Activated naive CD4-positive, alpha-beta T cell treated with Interleukin-2 at 50 U/mL for 16 hours (primary cell): ENCODE results near the gene MIDN.

Experiments
- DNase-seq: peaks from one replicate; pipeline ENCODE4 v3.0.0-alpha.2; 2020

MIDN gene

DNA sequence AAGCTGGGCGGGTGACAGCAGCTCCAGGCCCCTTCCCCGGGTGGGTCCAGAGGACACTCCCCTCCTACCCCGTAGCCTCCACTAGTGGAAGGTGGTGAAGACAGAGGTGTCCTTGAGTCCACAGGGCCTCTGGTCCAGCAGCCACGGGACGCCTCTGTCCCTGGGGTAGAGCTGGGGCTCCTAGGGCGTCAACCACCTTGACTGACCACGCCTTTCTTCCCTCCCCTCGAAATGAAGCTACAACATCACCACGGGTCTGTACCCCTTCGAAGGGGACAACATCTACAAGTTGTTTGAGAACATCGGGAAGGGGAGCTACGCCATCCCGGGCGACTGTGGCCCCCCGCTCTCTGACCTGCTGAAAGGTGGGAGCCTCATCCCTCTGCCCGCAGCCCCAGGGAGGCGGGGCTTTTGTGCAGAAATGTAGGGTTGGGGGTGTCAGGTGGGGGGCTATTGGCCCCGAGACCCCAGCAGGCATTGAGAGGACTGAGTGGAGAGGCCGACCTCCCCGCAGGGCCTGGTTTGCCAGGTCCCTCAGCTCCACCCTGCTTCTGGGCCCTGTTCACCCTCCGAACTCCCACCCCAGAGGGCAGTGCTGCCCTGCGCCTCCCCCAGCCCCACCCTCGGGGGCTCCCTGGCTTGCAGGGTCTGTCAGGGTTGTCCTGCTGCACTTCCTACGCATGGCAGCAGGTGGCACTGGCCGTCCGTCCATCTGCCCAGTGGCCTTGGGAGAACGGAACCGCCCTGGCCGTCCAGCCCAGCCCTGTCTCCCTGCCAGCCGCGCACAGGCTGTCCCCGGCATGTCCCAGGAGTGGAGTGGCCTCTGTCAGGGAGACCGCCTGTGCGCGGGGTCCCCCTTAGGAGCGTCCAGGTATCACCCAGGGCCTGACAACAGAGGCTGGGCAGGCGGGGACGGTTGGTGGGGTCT, 27.1 kb upstream of the MIDN start:
- no peak for DNase-seq

DNA sequence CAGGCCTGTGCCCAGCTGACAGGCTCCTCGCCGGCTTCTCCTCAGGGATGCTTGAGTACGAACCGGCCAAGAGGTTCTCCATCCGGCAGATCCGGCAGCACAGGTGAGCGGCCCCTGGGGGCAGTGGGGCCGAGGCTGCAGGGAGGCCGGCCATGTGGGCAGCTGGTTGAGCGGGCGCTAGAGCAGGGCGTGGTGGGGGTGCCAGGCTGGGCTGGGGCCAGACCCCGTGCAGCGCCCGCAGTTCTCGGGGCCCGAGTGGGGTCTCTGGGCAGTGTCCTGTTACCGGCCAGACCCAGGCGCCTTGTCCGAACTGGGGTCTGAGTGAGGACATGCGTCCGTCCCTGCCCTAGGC, 26.5 kb upstream of the MIDN start:
- DNase-seq, result no peak

- no peak for DNase-seq
Measured at GRCh38 chr19:1222394-1222793, 26.0 kb upstream of the MIDN start.

- DNase-seq, result no peak
Measured at GRCh38 chr19:1223018-1223855, 25.1 kb upstream of the MIDN start.

DNA sequence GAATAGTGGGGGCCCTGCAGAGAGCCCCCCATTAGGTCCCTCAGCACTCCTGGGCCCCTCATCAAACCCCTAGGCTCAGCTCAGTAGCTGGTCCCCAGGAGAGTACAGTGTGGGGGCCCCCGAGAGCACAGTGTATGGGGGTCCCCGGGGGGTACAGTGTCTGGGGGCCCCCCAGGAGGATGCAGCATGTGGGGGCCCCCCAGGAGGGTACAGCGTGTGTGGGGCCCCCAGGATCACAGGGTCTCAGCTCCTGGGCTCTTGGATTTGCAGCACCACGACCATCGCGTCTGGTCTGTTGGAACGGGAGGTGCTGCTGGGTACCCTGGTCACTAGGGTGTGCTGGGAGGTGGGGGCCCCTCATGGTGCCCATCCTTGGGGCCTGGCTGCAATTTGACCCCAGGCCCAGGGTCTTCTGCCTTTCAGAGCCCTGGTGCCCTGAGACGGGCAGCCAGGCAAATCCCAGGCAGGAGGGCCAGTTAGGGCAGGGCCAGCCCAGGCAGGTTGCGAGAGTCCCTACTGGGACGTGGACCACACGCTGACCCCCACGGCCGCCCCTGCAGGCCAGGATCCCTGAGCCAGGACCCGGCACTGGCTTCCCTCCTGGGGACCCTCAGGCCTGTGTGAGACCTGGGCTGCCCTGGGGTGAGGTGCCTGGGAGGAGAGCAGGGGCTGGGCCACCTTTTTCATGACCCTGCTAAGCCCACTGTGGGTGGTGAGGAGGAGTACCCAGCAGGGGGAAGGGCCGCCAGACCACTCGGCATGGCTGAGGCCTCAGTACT, 24.1 kb upstream of the MIDN start:
- no peak for DNase-seq

DNA sequence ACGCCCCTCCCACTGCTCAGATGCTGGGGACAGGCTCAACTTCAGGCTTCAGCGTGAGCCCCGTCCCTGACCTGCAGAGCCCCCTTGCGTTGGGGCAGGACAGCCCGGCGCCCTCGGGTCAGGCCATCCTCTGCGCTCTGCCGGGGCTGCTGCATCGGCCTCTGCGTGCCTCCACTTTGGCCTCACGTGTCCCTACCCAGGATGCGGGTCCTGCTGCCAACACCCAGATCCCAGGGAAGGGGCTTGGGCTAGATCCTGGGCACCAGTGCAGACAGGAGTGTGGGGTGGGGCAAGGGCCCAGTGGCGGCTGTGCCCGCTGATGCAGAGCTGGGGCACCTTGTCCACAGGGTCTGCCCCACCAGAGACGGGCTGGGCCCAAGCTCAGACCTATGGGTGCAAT, 23.5 kb upstream of the MIDN start:
- DNase-seq, result no peak

DNA sequence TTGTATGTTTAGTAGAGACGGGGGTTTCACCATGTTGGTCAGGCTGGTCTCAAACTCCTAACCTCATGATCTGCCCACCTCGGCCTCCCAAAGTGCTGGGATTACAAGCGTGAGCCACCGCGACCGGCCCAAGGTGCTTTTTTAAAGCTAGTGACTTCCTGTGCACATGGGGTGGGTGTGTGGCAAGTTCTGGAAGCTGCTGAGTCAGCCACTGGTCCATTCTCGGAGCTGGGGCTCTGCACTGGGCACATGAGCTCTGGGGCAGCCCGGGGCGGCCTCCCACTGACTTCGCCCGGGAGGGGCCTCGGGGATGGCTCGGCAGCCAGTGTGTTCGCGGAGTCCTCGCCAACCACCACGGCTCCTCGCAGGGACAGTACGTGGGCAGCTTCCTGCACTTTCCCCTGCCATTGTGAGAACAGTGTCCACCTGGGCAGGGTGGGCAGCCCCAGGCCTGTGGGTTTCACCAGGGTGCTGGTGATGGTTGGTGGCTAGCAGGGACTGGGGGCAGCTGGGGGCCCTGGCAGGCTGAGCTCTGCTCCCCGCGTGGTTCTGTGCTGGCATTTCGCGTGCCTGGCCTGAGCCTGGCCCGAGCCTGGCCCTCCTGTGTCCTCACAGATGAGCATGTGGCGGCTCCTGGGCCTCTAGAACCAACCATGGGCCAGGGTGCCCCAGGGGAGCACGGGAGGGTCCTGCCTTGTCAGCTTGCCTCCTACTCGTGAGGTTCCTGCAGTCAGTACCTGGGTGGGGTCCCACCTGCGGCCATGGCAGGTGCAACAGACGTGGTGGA, 22.8 kb upstream of the MIDN start:
- no peak for DNase-seq

GRCh38 chr19:1226227-1226518, 22.2 kb upstream of the MIDN start:
- DNase-seq, result no peak

- no peak for DNase-seq
Measured at GRCh38 chr19:1226522-1227303, 21.7 kb upstream of the MIDN start.

DNA sequence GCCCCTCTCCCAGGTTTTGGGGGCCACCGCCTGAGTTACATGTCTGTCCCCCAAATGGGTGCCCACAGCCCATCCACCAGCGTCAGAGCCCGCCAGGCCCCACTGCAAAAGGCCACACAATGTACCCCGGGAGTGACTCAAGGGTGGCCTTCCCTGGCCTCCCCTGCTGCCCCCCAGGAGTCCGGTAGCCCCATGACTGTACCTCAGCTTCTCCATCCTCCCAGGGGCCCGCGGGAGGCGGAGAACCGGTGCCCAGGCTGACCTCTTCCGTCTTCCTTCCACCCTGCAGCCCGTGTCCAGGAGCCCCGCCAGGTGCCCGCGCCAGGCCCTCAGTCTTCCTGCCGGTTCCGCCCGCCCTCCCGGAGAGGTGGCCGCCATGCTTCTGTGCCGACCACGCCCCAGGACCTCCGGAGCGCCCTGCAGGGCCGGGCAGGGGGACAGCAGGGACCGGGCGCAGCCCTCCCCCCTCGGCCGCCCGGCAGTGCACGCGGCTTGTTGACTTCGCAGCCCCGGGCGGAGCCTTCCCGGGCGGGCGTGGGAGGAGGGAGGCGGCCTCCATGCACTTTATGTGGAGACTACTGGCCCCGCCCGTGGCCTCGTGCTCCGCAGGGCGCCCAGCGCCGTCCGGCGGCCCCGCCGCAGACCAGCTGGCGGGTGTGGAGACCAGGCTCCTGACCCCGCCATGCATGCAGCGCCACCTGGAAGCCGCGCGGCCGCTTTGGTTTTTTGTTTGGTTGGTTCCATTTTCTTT, 20.9 kb upstream of the MIDN start:
- no peak for DNase-seq

DNA sequence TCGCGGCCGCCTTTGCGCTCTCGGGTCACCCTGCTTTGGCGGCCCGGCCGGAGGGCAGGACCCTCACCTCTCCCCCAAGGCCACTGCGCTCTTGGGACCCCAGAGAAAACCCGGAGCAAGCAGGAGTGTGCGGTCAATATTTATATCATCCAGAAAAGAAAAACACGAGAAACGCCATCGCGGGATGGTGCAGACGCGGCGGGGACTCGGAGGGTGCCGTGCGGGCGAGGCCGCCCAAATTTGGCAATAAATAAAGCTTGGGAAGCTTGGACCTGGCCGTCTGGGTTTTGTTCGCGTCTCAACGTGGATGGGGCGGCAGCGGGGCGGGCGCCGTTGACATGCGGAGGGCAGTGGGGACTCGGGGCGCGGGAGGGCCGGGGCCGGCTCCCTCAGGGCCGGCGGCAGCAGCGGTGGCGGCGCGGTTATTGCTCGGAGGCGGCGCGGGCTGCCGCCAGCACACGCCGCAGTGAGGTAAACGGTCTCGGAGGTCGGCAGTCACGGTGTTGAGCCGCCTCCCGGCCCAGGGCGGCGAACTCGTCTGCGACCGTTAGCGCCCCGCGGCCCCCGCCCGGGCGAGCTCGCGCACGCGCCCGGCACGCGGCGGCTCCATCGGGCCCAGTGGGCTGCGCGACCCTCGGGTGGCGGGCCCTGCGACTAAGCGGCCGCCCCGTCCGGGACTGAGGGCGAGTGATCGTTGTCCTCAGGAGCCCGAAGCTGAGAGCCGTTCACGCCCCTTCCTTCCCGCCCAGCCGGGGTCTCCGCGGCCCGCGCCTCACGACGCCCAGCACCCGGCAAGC, 20.0 kb upstream of the MIDN start:
- no peak for DNase-seq

DNA sequence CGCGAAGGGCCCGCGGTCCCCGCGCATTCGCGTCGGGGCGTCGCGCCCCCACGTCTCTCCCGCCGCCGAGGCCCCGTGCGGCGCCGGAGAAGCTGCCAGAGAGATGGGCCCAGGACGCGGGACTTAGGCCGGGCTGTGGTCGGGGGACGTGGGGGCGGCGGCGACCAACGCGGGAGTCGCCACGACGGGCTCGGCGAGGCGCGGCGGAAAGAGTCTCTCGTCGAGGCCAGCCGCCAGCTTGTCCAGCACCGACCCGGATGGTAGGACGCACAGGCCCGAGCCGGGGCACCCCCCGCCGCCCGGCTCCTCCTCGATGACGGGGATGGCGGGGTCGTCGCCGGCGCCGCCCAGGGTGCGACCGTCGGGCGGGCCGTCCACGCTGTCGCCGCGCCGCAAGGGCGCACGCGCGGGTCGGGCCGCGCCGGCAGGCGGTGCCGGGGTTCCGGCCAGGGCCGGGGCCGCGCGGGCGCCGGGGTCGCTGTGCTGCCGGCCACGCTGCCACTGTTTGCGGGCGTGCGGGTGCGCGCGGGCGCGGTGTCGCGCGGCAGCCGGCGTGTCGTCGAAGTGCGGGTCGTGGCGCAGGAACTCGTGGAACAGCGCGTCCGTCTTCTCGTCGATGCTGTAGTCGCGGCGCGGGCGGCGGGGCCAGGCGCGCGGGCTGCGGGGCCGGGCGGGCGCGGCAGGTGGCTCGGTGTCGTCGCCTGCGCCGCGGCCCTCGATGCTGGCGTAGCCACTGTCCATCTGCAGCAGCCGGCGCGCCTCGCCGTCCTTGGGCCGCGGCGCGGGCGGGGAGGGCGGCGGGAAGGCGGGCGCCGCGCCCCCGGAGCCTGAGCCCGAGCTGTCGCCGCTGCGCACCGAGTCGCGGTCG, 19.1 kb upstream of the MIDN start:
- DNase-seq, result no peak

DNA sequence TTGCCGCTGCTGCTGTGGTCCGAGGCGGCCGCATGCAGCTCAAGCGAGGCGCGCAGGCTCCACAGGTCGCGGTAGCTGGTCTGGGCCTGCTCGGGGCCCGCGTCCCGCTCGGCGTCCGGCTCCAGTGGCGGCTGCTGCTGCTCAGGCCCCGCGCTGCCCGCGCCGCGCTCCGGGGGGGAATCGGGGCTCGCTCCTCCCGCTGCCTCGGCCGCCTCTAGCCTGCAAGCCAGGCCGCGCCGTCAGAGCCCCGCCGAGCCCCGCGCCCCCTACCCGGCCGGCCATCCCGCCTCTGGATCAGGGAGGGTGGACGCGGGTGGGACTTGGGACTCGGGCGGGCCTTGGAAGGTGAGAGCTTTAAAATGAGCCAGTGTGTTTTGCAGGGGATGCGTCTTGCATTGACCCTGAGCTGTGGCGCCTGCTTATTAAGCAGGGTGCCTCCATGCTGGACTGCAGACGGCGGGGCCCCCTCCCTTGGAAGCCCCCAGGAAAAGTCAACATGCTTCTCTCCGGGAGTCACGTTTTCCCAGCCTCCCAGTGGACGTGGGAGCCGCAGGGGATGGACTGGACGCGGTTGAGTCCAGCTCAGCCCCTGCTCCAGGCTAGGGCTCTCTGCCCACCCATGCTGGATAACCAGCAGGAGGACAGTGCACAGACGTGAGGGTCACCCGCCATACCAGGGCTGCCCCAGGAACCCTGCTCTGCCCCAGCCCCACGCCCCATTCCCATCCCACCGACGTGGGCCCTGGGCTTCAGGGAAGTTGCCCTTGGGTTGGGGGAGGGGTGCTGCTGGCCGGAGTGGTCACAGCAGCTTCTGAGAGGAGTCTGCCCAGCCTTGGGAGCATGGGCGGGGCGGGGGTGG, 18.2 kb upstream of the MIDN start:
- DNase-seq, result no peak

- no peak for DNase-seq
Measured at GRCh38 chr19:1230783-1231489, 17.4 kb upstream of the MIDN start.

DNA sequence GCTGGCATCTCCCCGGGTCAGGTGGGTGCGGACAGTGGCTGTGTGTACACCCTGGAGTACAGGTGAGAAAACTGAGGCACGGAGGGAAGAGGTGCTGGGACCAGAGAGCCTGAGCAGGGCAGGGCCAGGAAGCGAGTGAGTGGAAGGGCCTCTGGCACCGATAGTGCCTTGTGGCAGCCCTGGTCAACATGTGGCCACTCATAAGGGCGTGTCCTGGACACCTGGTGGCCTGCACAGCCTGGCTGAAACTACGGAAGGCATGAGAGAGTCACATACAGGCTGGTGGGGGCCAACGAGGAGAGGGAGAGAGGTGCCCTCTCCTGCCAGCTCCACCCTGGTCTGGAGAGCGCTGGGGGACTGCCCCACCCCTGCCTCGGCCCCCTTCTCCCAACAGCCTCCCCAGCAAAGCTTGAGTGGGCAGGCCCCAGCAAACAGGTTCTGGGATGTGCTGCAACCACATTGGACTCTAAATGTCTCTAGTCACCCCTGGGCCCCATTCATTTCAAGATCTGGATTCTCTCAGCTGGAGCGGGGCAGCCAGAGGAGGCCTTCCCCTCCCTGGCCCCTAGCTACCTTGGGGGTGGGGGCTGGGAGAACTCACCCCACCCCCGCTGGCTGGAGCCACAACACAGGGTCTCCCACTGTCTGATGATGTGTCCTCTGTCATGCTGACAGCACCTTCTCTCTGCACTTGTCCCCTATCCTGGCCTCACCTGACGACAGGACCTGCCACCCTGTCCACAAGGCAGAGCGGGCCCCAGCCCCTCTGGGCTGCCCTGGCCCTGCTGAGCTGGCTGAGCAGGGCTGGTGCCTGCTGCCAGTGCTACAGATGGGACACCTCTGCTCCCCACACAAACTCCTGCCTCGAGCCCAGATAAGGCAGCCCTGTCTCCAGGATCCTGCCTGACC, 16.4 kb upstream of the MIDN start:
- no peak for DNase-seq

- DNase-seq, result no peak
Measured at GRCh38 chr19:1232652-1233072, 15.7 kb upstream of the MIDN start.
